T47D (cell line): ENCODE data around the gene PPP1CA.

Experiments
- DNase-seq, 2 experiments: peaks; one replicate each; pipeline versions ENCODE4 v3.0.0 to v3.0.0-alpha.2; 2011 to 2012; ENCODE audit warnings: low read depth in 1 of 2, low spot score in 1 of 2
- JUND ChIP-seq: IDR thresholded peaks from 2 replicates; pipeline ENCODE4 v1.6.1; 2012; ENCODE audit warnings: low read depth
- in situ Hi-C: cut with HindIII; loops from 2 replicates; pipeline ENCODE4 v1.10.0; 2016; ENCODE audit warnings: low sequenced_read_pairs, low pct_unique_long_range_greater_than_20kb

The PPP1CA gene

DNA sequence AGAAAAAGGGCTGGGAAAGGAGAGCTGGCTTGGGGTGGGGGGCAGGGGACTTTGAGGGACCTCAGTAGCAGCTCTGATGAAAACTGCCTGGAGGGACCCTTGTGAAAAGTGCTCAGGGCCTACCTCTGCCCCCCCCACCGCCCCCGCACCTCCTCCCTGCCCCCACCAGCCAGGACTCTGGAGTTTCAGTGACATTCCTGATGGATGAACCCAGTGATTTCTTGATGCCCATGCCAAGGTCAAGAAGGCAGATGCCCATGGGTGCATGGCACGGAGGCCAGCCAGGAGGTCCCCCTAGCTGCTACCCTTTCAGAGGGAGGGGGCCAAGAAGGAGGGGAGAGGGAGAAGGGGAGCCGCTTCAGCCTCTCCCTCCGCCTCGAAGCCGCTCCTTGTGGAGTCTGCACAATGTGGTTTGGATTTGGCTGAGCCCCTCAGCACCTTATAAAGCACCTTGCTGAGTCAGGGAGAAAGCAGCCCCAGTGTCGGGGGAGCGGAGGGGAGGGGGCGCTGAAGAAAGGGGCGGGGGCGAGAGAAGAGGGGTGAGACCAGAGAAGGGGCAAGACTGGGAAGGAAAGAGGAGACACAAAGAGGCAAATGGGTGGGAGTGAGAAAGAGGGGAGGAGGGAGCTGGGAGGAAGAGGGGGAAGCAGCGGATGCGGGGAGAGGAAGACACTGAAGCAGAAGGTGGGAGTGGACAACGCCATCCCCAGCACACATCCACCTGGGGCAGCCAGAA lies 26.2 kb downstream of the PPP1CA start:
- DNase-seq: no peak

DNA sequence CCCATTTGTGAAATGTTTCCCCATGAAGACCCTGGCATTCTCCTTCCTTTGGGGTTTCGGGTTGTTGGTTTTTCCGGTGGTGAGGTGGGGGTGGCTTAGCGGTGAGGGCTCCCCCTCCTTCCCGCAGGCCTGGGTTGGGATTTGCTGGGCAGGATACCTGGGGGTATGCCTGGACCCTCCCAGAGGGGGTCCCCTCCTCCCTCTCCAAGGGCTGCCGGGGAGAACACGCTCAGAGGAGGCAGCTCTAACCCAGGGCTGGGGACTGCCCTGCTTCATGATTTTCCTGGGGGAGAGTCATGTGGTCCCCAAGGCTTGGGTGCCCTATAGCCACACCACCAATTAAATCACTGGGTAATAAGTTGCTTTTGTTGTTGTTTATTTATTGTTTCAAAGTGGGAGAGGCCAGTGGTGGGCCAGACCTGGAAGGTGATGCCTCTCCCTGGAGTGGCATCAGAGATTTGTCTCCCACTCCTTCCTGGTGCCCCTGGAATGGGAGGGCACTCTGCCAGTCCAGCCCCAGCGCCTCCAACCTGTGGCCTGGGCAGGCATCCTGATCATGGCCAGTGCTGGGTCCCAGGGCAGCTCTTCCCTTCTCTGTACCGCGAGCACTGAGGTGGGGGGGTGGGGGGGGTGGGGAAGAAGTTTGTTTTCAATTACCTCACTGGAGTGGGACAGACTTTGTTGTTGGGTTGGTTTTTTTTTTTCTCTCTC lies 26.9 kb downstream of the PPP1CA start:
- no peak for TF ChIP-seq JUND

More for the DNA sequence above, 26.2 kb downstream of the PPP1CA start:
- in situ Hi-C loops: no loop called here
- no peak for TF ChIP-seq JUND

GRCh38 chr11:67373648-67374570 lies 27.7 kb downstream of the PPP1CA start:
- DNase-seq: peak; percentile 75 to 89
- in situ Hi-C loops: no loop called here
- TF ChIP-seq JUND: no peak

More for the DNA sequence above, 26.9 kb downstream of the PPP1CA start:
- in situ Hi-C loops: no loop called here
- DNase-seq: no peak

DNA sequence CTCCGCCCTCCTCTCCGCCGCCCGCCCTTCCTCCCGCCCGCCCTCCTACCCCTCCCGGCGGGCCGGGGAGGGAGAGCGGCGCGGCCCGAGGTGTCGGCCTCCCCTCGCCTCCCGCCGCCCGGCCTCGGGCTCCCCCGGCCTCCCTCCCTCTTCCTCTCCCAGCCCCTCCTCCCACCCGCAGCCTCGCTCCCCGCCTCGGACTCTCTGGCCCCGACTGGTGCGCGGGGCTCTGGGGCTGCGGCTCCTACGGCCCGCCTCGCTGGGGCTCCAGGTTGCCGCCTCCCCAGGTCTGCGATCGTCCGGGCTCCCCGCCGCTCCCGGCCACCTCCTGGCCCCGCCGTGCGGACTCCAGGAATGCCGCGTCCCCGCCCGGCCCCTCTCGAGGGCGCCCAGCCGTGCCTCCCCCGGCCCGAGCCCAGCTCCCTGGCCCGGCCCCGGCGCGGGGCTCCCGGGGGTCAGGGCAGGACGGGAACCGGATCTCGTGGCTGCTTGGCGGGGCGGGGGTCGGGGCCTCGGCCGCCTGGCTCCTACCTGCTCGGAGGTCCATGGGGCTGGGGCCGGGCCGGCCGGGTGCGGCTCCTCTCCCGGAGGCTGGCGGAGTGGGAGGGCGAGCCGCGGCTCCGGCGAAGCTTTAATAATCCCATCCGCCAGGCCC lies 28.5 kb downstream of the PPP1CA start, which contains the start of gene CLCF1:
TSS of gene CLCF1 (minus strand) at position 606 of the 655 bp plus-strand sequence. CDS start at position 547, 59 bp downstream.
- in situ Hi-C loops: no loop called here
- no peak for TF ChIP-seq JUND
- peak; percentile 83 to 88 for DNase-seq

GRCh38 chr11:67372321-67372992 lies 29.2 kb downstream of the PPP1CA start:
- TF ChIP-seq JUND: no peak
- in situ Hi-C loops: no loop called here
- DNase-seq: no peak

GRCh38 chr11:67371911-67372320 lies 29.7 kb downstream of the PPP1CA start:
- TF ChIP-seq JUND: no peak
- no peak for DNase-seq
- in situ Hi-C loops: no loop called here

- in situ Hi-C loops: no loop called here
- peak; percentile 62 to 81 for DNase-seq
- TF ChIP-seq JUND: no peak
These were observed 30.3 kb downstream of the PPP1CA start for GRCh38 chr11:67371189-67371910.

- in situ Hi-C loops: no loop called here
- no peak for TF ChIP-seq JUND
- DNase-seq: no peak
These were observed 31.1 kb downstream of the PPP1CA start for GRCh38 chr11:67370351-67371076.

- TF ChIP-seq JUND: no peak
- in situ Hi-C loops: no loop called here
- no peak for DNase-seq
These were observed 31.8 kb downstream of the PPP1CA start for GRCh38 chr11:67369801-67370284.

DNA sequence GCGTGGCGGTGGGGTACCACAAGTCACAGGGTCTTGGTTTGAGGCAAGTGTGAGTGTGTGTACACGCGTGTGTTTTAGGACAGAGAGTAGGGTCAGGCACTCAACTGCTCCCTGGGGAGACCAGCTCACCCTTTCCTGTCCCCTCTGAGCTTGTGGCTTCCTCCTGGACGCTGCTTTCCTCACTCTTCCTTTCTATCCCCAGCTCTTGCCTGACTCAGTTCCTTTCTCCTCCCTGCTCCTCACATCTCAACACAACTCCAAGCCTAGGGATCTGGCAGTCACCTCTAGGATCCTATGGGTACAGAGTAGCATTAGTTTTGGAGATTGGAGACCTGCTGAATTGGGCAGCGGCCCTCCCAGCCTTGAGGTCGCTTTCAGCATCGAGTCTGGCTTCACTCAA lies 32.4 kb downstream of the PPP1CA start:
- DNase-seq: no peak
- in situ Hi-C loops: no loop called here
- no peak for TF ChIP-seq JUND
